Neural progenitor cell (in vitro differentiated cells): ENCODE results near the gene FAM89B.

Source experiments
- CTCF ChIP-seq: fragments of 200-600 bp; sonication (generic); IDR thresholded peaks from 2 replicates; pipeline ENCODE4 v1.5.1; 2017; ENCODE audit warnings: antibody characterized with exemption, mild to moderate bottlenecking
- EZH2 ChIP-seq: fragments of 200-600 bp; sonication (generic); IDR thresholded peaks from 2 replicates; pipeline ENCODE4 v1.6.1; 2017; ENCODE audit warnings: antibody characterized with exemption, mild to moderate bottlenecking, moderate library complexity
- EZH2phosphoT487 ChIP-seq: fragments of 200-600 bp; sonication (generic); IDR thresholded peaks from 2 replicates; pipeline ENCODE4 v1.6.1; 2017; ENCODE audit warnings: antibody characterized with exemption

- TF ChIP-seq CTCF: no peak
- no peak for TF ChIP-seq EZH2
- no peak for TF ChIP-seq EZH2phosphoT487
Measured at GRCh38 chr11:65571420-65571819, 918 bp upstream of the FAM89B start.
